Measurements from ENCODE around the gene WDR5B. TPM values are rescaled to one million over a fixed set of nuclear protein-coding genes. Genes with fewer than 3 reads are reported as not detected.

The WDR5B gene
- total RNA-seq, 1 donor from 2014 or later, result 1.8 TPM

DNA sequence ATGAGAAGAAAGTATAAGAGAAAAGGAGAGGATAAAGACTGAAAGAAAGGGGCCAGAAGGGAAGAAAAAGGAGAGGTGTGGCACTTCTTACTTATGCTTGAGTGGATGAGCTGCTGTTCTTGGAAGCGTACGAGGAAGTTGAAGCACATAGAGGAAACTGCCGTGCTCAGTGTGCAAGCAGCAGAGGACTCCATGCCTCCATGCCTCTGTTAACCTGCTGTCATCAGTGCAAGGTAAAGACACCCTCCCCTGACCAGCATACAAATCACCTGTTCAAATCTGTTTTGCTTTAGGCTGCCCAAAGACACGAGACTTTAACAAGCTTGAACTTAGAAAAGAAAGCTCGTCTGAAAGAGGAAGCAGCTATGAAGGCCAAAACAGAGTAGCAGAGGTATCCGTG, 6.4 kb downstream of the WDR5B start:
- H3K4me3 ChIP-seq, result no peak overlapping the region
- H3K9me3 ChIP-seq, result no peaks in the 10 kb centered on the region
- no peak overlapping the region for H3K27ac ChIP-seq
- DNase-seq (ENCODE audit: low spot score in 2 of 2), result no peak
- intact Hi-C loops (cut with DNase I), result no loop called here
- TF ChIP-seq, protein P1, sequence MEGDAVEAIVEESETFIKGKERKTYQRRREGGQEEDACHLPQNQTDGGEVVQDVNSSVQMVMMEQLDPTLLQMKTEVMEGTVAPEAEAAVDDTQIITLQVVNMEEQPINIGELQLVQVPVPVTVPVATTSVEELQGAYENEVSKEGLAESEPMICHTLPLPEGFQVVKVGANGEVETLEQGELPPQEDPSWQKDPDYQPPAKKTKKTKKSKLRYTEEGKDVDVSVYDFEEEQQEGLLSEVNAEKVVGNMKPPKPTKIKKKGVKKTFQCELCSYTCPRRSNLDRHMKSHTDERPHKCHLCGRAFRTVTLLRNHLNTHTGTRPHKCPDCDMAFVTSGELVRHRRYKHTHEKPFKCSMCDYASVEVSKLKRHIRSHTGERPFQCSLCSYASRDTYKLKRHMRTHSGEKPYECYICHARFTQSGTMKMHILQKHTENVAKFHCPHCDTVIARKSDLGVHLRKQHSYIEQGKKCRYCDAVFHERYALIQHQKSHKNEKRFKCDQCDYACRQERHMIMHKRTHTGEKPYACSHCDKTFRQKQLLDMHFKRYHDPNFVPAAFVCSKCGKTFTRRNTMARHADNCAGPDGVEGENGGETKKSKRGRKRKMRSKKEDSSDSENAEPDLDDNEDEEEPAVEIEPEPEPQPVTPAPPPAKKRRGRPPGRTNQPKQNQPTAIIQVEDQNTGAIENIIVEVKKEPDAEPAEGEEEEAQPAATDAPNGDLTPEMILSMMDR (IDR thresholded peaks at IDR 0.05), result no peak
- peaks cover 0 to 1% of the 10 kb centered on the region in 2 donors for H3K4me1 ChIP-seq
- no peaks in the 10 kb centered on the region for H3K27me3 ChIP-seq
- peaks cover 38 to 60% of the 10 kb centered on the region in 2 donors for H3K36me3 ChIP-seq

DNA sequence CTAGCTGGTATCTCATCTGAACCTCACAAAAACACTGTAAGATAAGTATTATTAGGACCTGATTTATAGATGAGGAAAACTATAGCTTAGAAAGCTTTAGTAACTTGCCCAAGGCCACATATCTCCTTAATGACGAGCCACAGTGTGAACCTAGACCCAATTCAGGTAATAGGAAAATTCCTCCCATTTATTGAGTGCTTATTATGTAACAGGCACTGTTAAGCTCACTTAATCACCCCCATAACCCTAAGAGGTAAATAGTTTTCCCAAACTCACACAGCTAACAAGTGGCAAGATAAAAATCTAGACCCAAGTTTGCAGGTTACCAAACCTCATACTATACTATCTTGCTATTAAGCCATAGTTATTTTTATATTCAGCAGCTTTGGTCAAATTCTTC, 7.9 kb downstream of the WDR5B start:
- TF ChIP-seq, protein P1 (IDR thresholded peaks at IDR 0.05), result no peak
- no peak overlapping the region for H3K4me3 ChIP-seq
- H3K36me3 ChIP-seq, result peaks cover 41 to 75% of the 10 kb centered on the region in 2 donors
- no peaks in the 10 kb centered on the region for H3K27me3 ChIP-seq
- DNase-seq (ENCODE audit: low spot score in 2 of 2), result no peak
- no peak overlapping the region for H3K27ac ChIP-seq
- no peaks in the 10 kb centered on the region for H3K9me3 ChIP-seq
- H3K4me1 ChIP-seq, result no peaks in the 10 kb centered on the region
- intact Hi-C loops (cut with DNase I), result no loop called here

GRCh38 chr3:122406198-122406597, 9.7 kb downstream of the WDR5B start:
- H3K36me3 ChIP-seq, result peaks cover 41 to 79% of the 10 kb centered on the region in 2 donors
- H3K27me3 ChIP-seq, result no peaks in the 10 kb centered on the region
- TF ChIP-seq, protein P1 (IDR thresholded peaks at IDR 0.05), result no peak
- H3K4me3 ChIP-seq, result no peak overlapping the region
- no peaks in the 10 kb centered on the region for H3K9me3 ChIP-seq
- intact Hi-C loops (cut with DNase I), result no loop called here
- DNase-seq (ENCODE audit: low spot score in 2 of 2), result no peak
- no peak overlapping the region for H3K27ac ChIP-seq
- no peaks in the 10 kb centered on the region for H3K4me1 ChIP-seq

DNA sequence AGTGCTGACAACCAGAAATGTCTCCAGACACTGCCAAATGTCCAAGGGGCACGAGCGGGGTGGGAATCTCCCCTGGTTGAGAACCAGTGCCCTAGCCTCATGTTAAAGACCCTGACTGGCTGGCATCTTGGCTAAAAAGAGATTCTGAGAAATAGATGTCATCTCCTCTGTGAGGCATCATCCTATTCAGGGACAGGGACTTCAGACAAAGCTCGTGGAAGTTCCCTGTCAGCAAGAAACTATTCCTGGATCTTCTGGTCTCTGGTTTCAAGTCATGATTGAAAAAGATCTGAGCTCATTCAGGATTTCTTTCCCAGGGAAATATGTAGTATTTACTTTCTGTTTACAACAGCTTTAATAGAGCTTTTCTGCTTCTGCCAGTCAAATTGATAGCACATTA, 10.8 kb downstream of the WDR5B start:
- no peak overlapping the region for H3K27ac ChIP-seq
- H3K4me3 ChIP-seq, result no peak overlapping the region
- no peak for DNase-seq (ENCODE audit: low spot score in 2 of 2)
- H3K9me3 ChIP-seq, result no peaks in the 10 kb centered on the region
- peaks cover 38 to 69% of the 10 kb centered on the region in 2 donors for H3K36me3 ChIP-seq
- intact Hi-C loops (cut with DNase I), result no loop called here
- H3K27me3 ChIP-seq, result no peaks in the 10 kb centered on the region
- H3K4me1 ChIP-seq, result no peaks in the 10 kb centered on the region
- TF ChIP-seq, protein P1 (IDR thresholded peaks at IDR 0.05), result no peak

GRCh38 chr3:122403489-122403888, 12.4 kb downstream of the WDR5B start:
- intact Hi-C loops (cut with DNase I), result no loop called here
- TF ChIP-seq, protein P1 (IDR thresholded peaks at IDR 0.05), result no peak
- peaks cover 28 to 58% of the 10 kb centered on the region in 2 donors for H3K36me3 ChIP-seq

DNA sequence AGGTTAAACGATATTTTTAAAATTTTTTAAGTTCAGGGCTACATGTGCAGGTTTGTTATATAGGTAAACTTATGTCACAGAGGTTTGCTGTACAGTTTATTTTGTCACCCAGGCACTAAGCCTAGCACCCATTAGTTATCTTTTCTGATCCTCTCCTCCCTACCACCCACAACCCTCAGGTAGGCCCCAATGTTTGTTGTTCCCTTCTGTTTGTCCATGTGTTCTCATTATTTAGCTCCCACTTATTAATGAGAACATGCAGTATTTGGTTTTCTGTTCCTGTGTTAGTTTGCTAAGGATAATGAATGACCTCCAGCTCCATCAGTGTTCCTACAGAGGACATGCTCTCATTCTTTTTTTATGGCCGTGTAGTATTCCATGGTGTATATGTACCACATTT, 16.9 kb downstream of the WDR5B start:
- DNase-seq (ENCODE audit: low spot score in 2 of 2), result no peak
- Histone ChIP-seq H3K4me3 (no peak overlapping the region), H3K36me3 (peaks cover 0 to 14% of the 10 kb centered on the region in 2 donors), H3K27ac (no peak overlapping the region), H3K9me3 (no peaks in the 10 kb centered on the region), H3K27me3 (no peaks in the 10 kb centered on the region), H3K4me1 (no peaks in the 10 kb centered on the region)
- TF ChIP-seq, protein P1 (IDR thresholded peaks at IDR 0.05), result no peak
- intact Hi-C loops (cut with DNase I), result no loop called here

More at GRCh38 chr3:122403489-122403888, 12.4 kb downstream of the WDR5B start:
- Histone ChIP-seq H3K27ac (no peak overlapping the region), H3K9me3 (no peaks in the 10 kb centered on the region), H3K4me1 (no peaks in the 10 kb centered on the region), H3K27me3 (no peaks in the 10 kb centered on the region), H3K4me3 (no peak overlapping the region)
- no peak for DNase-seq (ENCODE audit: low spot score in 2 of 2)
